HuH-7 (cell line): ENCODE measurements around the gene TANGO2.
A peak's percentile ranks its signal among the peaks of the same experiment; 100 is the strongest.

ENCODE experiments used
- DNase-seq: peaks from one replicate; pipeline ENCODE4 v3.0.0; 2011; ENCODE audit warnings: low spot score

The TANGO2 gene

GRCh38 chr22:20107471-20107901 is 86.6 kb downstream of the TANGO2 start:
- no peak for DNase-seq

- DNase-seq, result no peak
These were observed 87.2 kb downstream of the TANGO2 start for GRCh38 chr22:20107951-20108756.

- no peak for DNase-seq
These were observed 87.9 kb downstream of the TANGO2 start for GRCh38 chr22:20108757-20109230.

- no peak for DNase-seq
These were observed 88.8 kb downstream of the TANGO2 start for GRCh38 chr22:20109411-20110358.

GRCh38 chr22:20110359-20110985 is 89.6 kb downstream of the TANGO2 start:
- DNase-seq, result no peak

- peak; percentile 79 for DNase-seq
These were observed 90.3 kb downstream of the TANGO2 start for GRCh38 chr22:20111045-20111688.

- DNase-seq, result no peak
These were observed 91.0 kb downstream of the TANGO2 start for GRCh38 chr22:20111689-20112622.

GRCh38 chr22:20112623-20113511 is 92.0 kb downstream of the TANGO2 start:
- DNase-seq, result no peak

- no peak for DNase-seq
These were observed 92.8 kb downstream of the TANGO2 start for GRCh38 chr22:20113551-20114310.

- DNase-seq, result no peak
These were observed 93.9 kb downstream of the TANGO2 start for GRCh38 chr22:20114506-20115475.

GRCh38 chr22:20115691-20116375 is 94.9 kb downstream of the TANGO2 start, which contains the start of gene RANBP1:
Gene RANBP1, plus strand, starts transcription at chr22:20116104. Its CDS starts 81 bp downstream, at chr22:20116185.
- no peak for DNase-seq

GRCh38 chr22:20116376-20116950 is 95.6 kb downstream of the TANGO2 start:
- DNase-seq, result no peak
